Omental fat pad (tissue), 4 donors: ENCODE data around the gene COBLL1. TPM values are rescaled to one million over a fixed set of nuclear protein-coding genes. Genes with fewer than 3 reads are reported as not detected.

Source experiments
- ATAC-seq: fragments of 150-250 bp; one replicate; pipeline ENCODE4 v1.9.1; 2016; ENCODE audit warnings: mild to moderate bottlenecking, moderate library complexity; ENCODE audit not compliant: low FRiP score
- DNase-seq: peaks from one replicate; pipeline ENCODE4 v3.0.0-alpha.2; 2019; ENCODE audit warnings: low spot score
- CTCF ChIP-seq, 3 donors: fragments of 450-650 bp; IDR thresholded peaks; one replicate each; pipeline ENCODE4 v1.5.1; 2016 to 2017; ENCODE audit warnings: antibody characterized with exemption in 3 of 3, mild to moderate bottlenecking in 3 of 3, moderate library complexity in 2 of 3
- total RNA-seq, 4 donors: library from RNA; depleted of rRNA; stranded (reverse); fragments of >200 nt; gene quantifications; one replicate each; pipeline ENCODE4 v1.1.0, GENCODE V29; 2016

COBLL1 gene
- total RNA-seq, 4 donors from 2014 or later, result 38.1 to 114 (median 68.5) TPM

- DNase-seq (no peak), ATAC-seq (no peak)
- TF ChIP-seq CTCF (IDR thresholded peaks at IDR 0.05), result no peak
Observed at GRCh38 chr2:164879901-164880535, 38.4 kb upstream of the COBLL1 start.

GRCh38 chr2:164877927-164878326, 36.3 kb upstream of the COBLL1 start:
- no peak for TF ChIP-seq CTCF (IDR thresholded peaks at IDR 0.05)

GRCh38 chr2:164877169-164877568, 35.5 kb upstream of the COBLL1 start:
- ATAC-seq, result no peak
- TF ChIP-seq CTCF (IDR thresholded peaks at IDR 0.05), result no peak
- DNase-seq, result no peak

More at GRCh38 chr2:164877927-164878326, 36.3 kb upstream of the COBLL1 start:
- DNase-seq (no peak), ATAC-seq (no peak)

GRCh38 chr2:164875334-164876205, 33.9 kb upstream of the COBLL1 start:
- no peak for DNase-seq
- no peak for TF ChIP-seq CTCF (IDR thresholded peaks at IDR 0.05)
- ATAC-seq, result no peak

GRCh38 chr2:164873210-164873908, 31.7 kb upstream of the COBLL1 start:
- DNase-seq (no peak), ATAC-seq (no peak)
- TF ChIP-seq CTCF (IDR thresholded peaks at IDR 0.05), result no peak

- no peak for TF ChIP-seq CTCF (IDR thresholded peaks at IDR 0.05)
- ATAC-seq, result no peak
- DNase-seq, result no peak
Observed at GRCh38 chr2:164871404-164871803, 29.8 kb upstream of the COBLL1 start.
